Tibial nerve (tissue), 4 donors: Measurements from ENCODE around the gene KIF26A. TPM values are rescaled to one million over a fixed set of nuclear protein-coding genes. Genes with fewer than 3 reads are reported as not detected.

Experiments
- DNase-seq, 2 donors: peaks; one replicate each; pipeline ENCODE4 v3.0.0-alpha.2; 2019; ENCODE audit warnings: low spot score in 2 of 2
- H3K27ac ChIP-seq, 4 donors: fragments of 200-600 bp; sonication (generic) in 3 of 4; one replicate each; pipeline ENCODE4 v1.5.1; 2017 to 2019; ENCODE audit warnings: mild to moderate bottlenecking in 1 of 4
- H3K27me3 ChIP-seq, 2 donors: fragments of 200-600 bp; sonication (generic) in 1 of 2; one replicate each; pipeline versions ENCODE4 v1.5.1 to v1.6.0; 2017 to 2019
- H3K36me3 ChIP-seq, 3 donors: fragments of 200-600 bp; sonication (generic); one replicate each; pipeline ENCODE4 v1.5.1; 2018 to 2019
- H3K4me1 ChIP-seq, 4 donors: fragments of 200-600 bp; sonication (generic) in 3 of 4; one replicate each; pipeline ENCODE4 v1.5.1; 2017 to 2019
- H3K4me3 ChIP-seq, 4 donors: fragments of 200-600 bp; sonication (generic) in 3 of 4; one replicate each; pipeline ENCODE4 v1.5.1; 2017 to 2019; ENCODE audit warnings: mild to moderate bottlenecking in 1 of 4, moderate library complexity in 1 of 4
- H3K9me3 ChIP-seq, 4 donors: fragments of 200-600 bp; sonication (generic) in 3 of 4; one replicate each; pipeline ENCODE4 v1.5.1; 2017 to 2019
- CTCF ChIP-seq, 5 experiments: fragments of 200-600 bp in 3 of 5; fragments of 450-650 bp in 2 of 5; sonication (generic) in 3 of 5; IDR thresholded peaks; one replicate each; pipeline ENCODE4 v1.5.1; 2016 to 2019; ENCODE audit warnings: antibody characterized with exemption in 5 of 5, mild to moderate bottlenecking in 3 of 5, moderate library complexity in 2 of 5
- EP300 ChIP-seq, 2 donors: sonication (generic); formaldehyde crosslinking; IDR thresholded peaks; one replicate each; pipeline ENCODE4 v1.6.1; 2017; ENCODE audit warnings: antibody characterized with exemption in 2 of 2, mild to moderate bottlenecking in 1 of 2
- POLR2A ChIP-seq, 2 donors: fragments of 450-650 bp; IDR thresholded peaks; one replicate each; pipeline ENCODE4 v1.6.1; 2017; ENCODE audit warnings: antibody characterized with exemption in 2 of 2, mild to moderate bottlenecking in 2 of 2, moderate library complexity in 2 of 2
- WGBS, 2 donors: methylation state at CpG; one replicate each; pipeline ENCODE4 v1.1.5; 2018; 5-methylcytosine and 5-hydroxymethylcytosine counted together
- total RNA-seq, 4 donors: library from RNA; depleted of rRNA; stranded (reverse); fragments of >200 nt; gene quantifications; one replicate each; pipeline ENCODE4 v1.1.0, GENCODE V29; 2016

Gene KIF26A
- total RNA-seq, 4 donors from 2014 or later = 2.6 to 4.2 (median 3.3) TPM

- Histone ChIP-seq H3K27me3 (peaks cover 0 to 55% of the 10 kb centered on the region in 2 donors), H3K9me3 (no peaks in the 10 kb centered on the region), H3K4me1 (peaks cover 0 to 21% (median 0%) of the 10 kb centered on the region in 4 donors), H3K4me3 (no peak overlapping the region), H3K27ac (no peak overlapping the region), H3K36me3 (no peaks in the 10 kb centered on the region)
- 73 to 79% methylated on average over 10 to 23 of the region's 26 CpGs for WGBS, 2 donors
- TF ChIP-seq CTCF (IDR thresholded peaks at IDR 0.05) = no peak
- TF ChIP-seq EP300 (IDR thresholded peaks at IDR 0.05) = no peak
- TF ChIP-seq POLR2A (IDR thresholded peaks at IDR 0.05) = no peak
- no peak for DNase-seq
These were observed 23.8 kb upstream of the KIF26A start for GRCh38 chr14:104114421-104115130.

- Histone ChIP-seq H3K36me3 (no peaks in the 10 kb centered on the region), H3K27ac (no peak overlapping the region), H3K4me1 (peaks cover 0 to 21% (median 0%) of the 10 kb centered on the region in 4 donors), H3K27me3 (peaks cover 0 to 61% of the 10 kb centered on the region in 2 donors), H3K4me3 (no peak overlapping the region), H3K9me3 (no peaks in the 10 kb centered on the region)
- no peak for DNase-seq
- TF ChIP-seq POLR2A (IDR thresholded peaks at IDR 0.05) = no peak
- no peak for TF ChIP-seq CTCF (IDR thresholded peaks at IDR 0.05)
- TF ChIP-seq EP300 (IDR thresholded peaks at IDR 0.05) = no peak
- 78% methylated on average over 11 of the region's 11 CpGs for WGBS, 2 donors
These were observed 23.2 kb upstream of the KIF26A start for GRCh38 chr14:104115131-104115600.

GRCh38 chr14:104115691-104116287, 22.6 kb upstream of the KIF26A start:
- Histone ChIP-seq H3K36me3 (no peaks in the 10 kb centered on the region), H3K27ac (no peak overlapping the region), H3K4me1 (peaks cover 0 to 21% (median 0%) of the 10 kb centered on the region in 4 donors), H3K9me3 (peaks cover 0 to 3% (median 0%) of the 10 kb centered on the region in 4 donors), H3K27me3 (peaks cover 0 to 67% of the 10 kb centered on the region in 2 donors), H3K4me3 (no peak overlapping the region)
- WGBS, 2 donors = 72 to 85% methylated on average over 9 of the region's 9 CpGs
- TF ChIP-seq POLR2A (IDR thresholded peaks at IDR 0.05) = no peak
- no peak for TF ChIP-seq CTCF (IDR thresholded peaks at IDR 0.05)
- no peak for TF ChIP-seq EP300 (IDR thresholded peaks at IDR 0.05)
- no peak for DNase-seq

- WGBS, 2 donors = 10 to 19% methylated on average over 13 to 16 of the region's 19 CpGs
- Histone ChIP-seq H3K4me3 (peak overlapping the region in 2 of 4 donors; percentile 39 to 53), H3K36me3 (no peaks in the 10 kb centered on the region), H3K4me1 (peaks cover 0 to 21% (median 0%) of the 10 kb centered on the region in 4 donors), H3K27ac (peak overlapping the region in 1 of 4 donors; percentile 64), H3K9me3 (peaks cover 0 to 3% (median 0%) of the 10 kb centered on the region in 4 donors), H3K27me3 (peaks cover 0 to 72% of the 10 kb centered on the region in 2 donors)
- TF ChIP-seq EP300 (IDR thresholded peaks at IDR 0.05) = no peak
- TF ChIP-seq POLR2A (IDR thresholded peaks at IDR 0.05) = no peak
- no peak for TF ChIP-seq CTCF (IDR thresholded peaks at IDR 0.05)
- no peak for DNase-seq
These were observed 22.1 kb upstream of the KIF26A start for GRCh38 chr14:104116288-104116755.
